MCF 10A (cell line): Measurements from ENCODE around the gene SH3D19. TPM values are rescaled to one million over a fixed set of nuclear protein-coding genes. Genes with fewer than 3 reads are reported as not detected.

ENCODE experiments used
- Bru-seq: library from RNA; stranded (reverse); fragments of 400-500 nt; gene quantifications from one replicate; lab custom pipeline; 2021; lab: Mats Ljungman, UMichigan
- BruChase-seq, 2 experiments: library from RNA; stranded (reverse); fragments of 400-500 nt; gene quantifications; one replicate each; lab custom pipeline; 2021; lab: Mats Ljungman, UMichigan
- BruUV-seq: library from RNA; stranded (reverse); fragments of 400-500 nt; replicated peaks from 2 replicates; lab custom pipeline; 2021; lab: Mats Ljungman, UMichigan
- CTCF ChIA-PET: fragments of 300-600 bp; sonication (Branson Sonifier 250); formaldehyde crosslinking; extraction: SDS; loops from one replicate; lab custom pipeline; 2021; ENCODE audit warnings: antibody characterized with exemption, inconsistent platforms; lab: Yijun Ruan, JAX
- POLR2A ChIA-PET: fragments of 300-600, 350-650 bp; sonication (Branson Sonifier 250); formaldehyde crosslinking; extraction: SDS; loops from one replicate; lab custom pipeline; 2020; ENCODE audit warnings: antibody characterized with exemption, inconsistent platforms; lab: Yijun Ruan, JAX
- DNase-seq: peaks from one replicate; pipeline ENCODE4 v3.0.0-alpha.2; 2018; ENCODE audit not compliant: unreplicated experiment
- H3K27ac Mint-ChIP-seq: one replicate; pipeline ENCODE4 v1.8.0; 2022; ENCODE audit warnings: mild to moderate bottlenecking, low read depth, mixed read lengths; ENCODE audit not compliant: unreplicated experiment
- H3K27me3 Mint-ChIP-seq: one replicate; pipeline ENCODE4 v1.8.0; 2022; ENCODE audit warnings: mixed read lengths; ENCODE audit not compliant: insufficient read depth, unreplicated experiment
- H3K36me3 Mint-ChIP-seq: one replicate; pipeline ENCODE4 v1.8.0; 2022; ENCODE audit warnings: mild to moderate bottlenecking, moderate library complexity, mixed read lengths; ENCODE audit not compliant: insufficient read depth, unreplicated experiment
- H3K4me1 Mint-ChIP-seq: one replicate; pipeline ENCODE4 v1.8.0; 2022; ENCODE audit warnings: mixed read lengths; ENCODE audit not compliant: insufficient read depth, unreplicated experiment
- H3K4me3 Mint-ChIP-seq: one replicate; pipeline ENCODE4 v1.8.0; 2022; ENCODE audit warnings: mild to moderate bottlenecking, moderate library complexity, mixed read lengths; ENCODE audit not compliant: unreplicated experiment
- H3K9me3 Mint-ChIP-seq: one replicate; pipeline ENCODE4 v1.8.0; 2022; ENCODE audit warnings: mixed read lengths; ENCODE audit not compliant: unreplicated experiment
- CTCF ChIP-seq: fragments of 200-600 bp; IDR thresholded peaks from one replicate; pipeline ENCODE4 v1.8.0; 2022; ENCODE audit warnings: antibody characterized with exemption, mild to moderate bottlenecking; ENCODE audit not compliant: unreplicated experiment
- intact Hi-C: fragments of 100-400 bp; cut with micrococcal nuclease; formaldehyde crosslinking; loops from 2 replicates; pipeline ENCODE4 v1.14.1; 2022
- long read RNA-seq: library from polyadenylated mRNA; stranded (forward); transcript quantifications from one replicate; pipeline ENCODE4 v2.0.0, GENCODE V29; 2022
- total RNA-seq: library from RNA; stranded (reverse); gene quantifications from 2 replicates; pipeline ENCODE4 v1.2.3, GENCODE V29; 2022

The SH3D19 gene
- total RNA-seq (42.8 and 51.3 TPM in 2 replicates), Bru-seq, nascent RNA (percentile 85 among the genes with signal in this experiment), BruChase-seq, experiment 1, labeled RNA remaining after a 6-hour chase (percentile 79 among the genes with signal in this experiment), BruChase-seq, experiment 2, labeled RNA remaining after a 2-hour chase (percentile 77 among the genes with signal in this experiment)
- long read RNA-seq, full-length matches to known transcripts: 27 of 116 reads
- long read RNA-seq, partial matches to known transcripts: 11 of 116 reads
- long read RNA-seq, other reads (novel, unspliced or antisense): 78 of 116 reads

- peaks cover 49% of the 10 kb centered on the region for H3K4me1 Mint-ChIP-seq
- no TSS peak for BruUV-seq
- peak within 1 kb of the TSS; percentile 97 for H3K4me3 Mint-ChIP-seq
- DNase-seq: peak; percentile 85
- H3K36me3 Mint-ChIP-seq: no peaks in the 10 kb centered on the region
- CTCF ChIA-PET: interaction anchor here (0.6 to 2.2 kb wide), 7 partner anchors 15 to 447 kb away, joined by 3 to 5 read pairs (median 4); partner anchors contain the start of gene PRSS48
- TF ChIP-seq CTCF: no peak
- peak within 1 kb of the TSS; percentile 80 for H3K27ac Mint-ChIP-seq
- no peaks in the 10 kb centered on the region for H3K27me3 Mint-ChIP-seq
- no peaks in the 10 kb centered on the region for H3K9me3 Mint-ChIP-seq
- POLR2A ChIA-PET: interaction anchor here (0.6 to 5.0 kb wide), 47 partner anchors 11 to 1032 kb away, joined by 3 to 91 read pairs (median 4); partner anchors contain the start of gene LRBA
- intact Hi-C loops: no loop called here
These were observed at the start of gene SH3D19 for GRCh38 chr4:151325111-151325948. Gene SH3D19, minus strand, starts transcription at chr4:151325605. Its CDS starts 253 bp downstream, at chr4:151325352.

- intact Hi-C loops: loop anchor here (1.0 to 5.0 kb wide), 7 partner anchors 55 to 1023 kb away; no protein-coding TSS in a partner anchor
- POLR2A ChIA-PET: interaction anchor here (0.7 to 0.9 kb wide), 5 partner anchors 137 to 931 kb away, joined by 3 to 4 read pairs (median 3); no protein-coding TSS in a partner anchor
- Mint-ChIP-seq H3K4me3 (no peak overlapping the region), H3K4me1 (no peaks in the 10 kb centered on the region), H3K27ac (no peak overlapping the region), H3K9me3 (no peaks in the 10 kb centered on the region), H3K36me3 (no peaks in the 10 kb centered on the region), H3K27me3 (no peaks in the 10 kb centered on the region)
- no TSS peak for BruUV-seq
- CTCF ChIA-PET: interaction anchor here (0.6 to 1.6 kb wide), 15 partner anchors 9 to 313 kb away, joined by 3 to 6 read pairs (median 3); partner anchors contain the start of genes PRSS48 and SH3D19
- DNase-seq: peak; percentile 89
- TF ChIP-seq CTCF: peak; percentile 93
These were observed 37.2 kb upstream of the SH3D19 start for GRCh38 chr4:151362404-151363164.

- no peak overlapping the region for H3K27ac Mint-ChIP-seq
- DNase-seq: no peak
- CTCF ChIA-PET: interaction anchor here (0.6 to 1.6 kb wide), 11 partner anchors 21 to 314 kb away, joined by 3 to 6 read pairs (median 4); partner anchors contain the start of gene SH3D19
- H3K36me3 Mint-ChIP-seq: no peaks in the 10 kb centered on the region
- H3K27me3 Mint-ChIP-seq: no peaks in the 10 kb centered on the region
- no peak overlapping the region for H3K4me3 Mint-ChIP-seq
- intact Hi-C loops: loop anchor here (1.0 to 5.0 kb wide), 7 partner anchors 55 to 1023 kb away; no protein-coding TSS in a partner anchor
- BruUV-seq: no TSS peak
- no peak for TF ChIP-seq CTCF
- POLR2A ChIA-PET: interaction anchor here (0.9 kb wide), 3 partner anchors 136 to 242 kb away, joined by 3 to 4 read pairs (median 3); no protein-coding TSS in a partner anchor
- no peaks in the 10 kb centered on the region for H3K4me1 Mint-ChIP-seq
- H3K9me3 Mint-ChIP-seq: no peaks in the 10 kb centered on the region
These were observed 36.6 kb upstream of the SH3D19 start for GRCh38 chr4:151361966-151362365.
